ENCODE data around the gene PRDX5. TPM values are rescaled to one million over a fixed set of nuclear protein-coding genes. Genes with fewer than 3 reads are reported as not detected.

PRDX5 gene
- total RNA-seq, 2 experiments from 2014 or later = 125 to 163 TPM

DNA sequence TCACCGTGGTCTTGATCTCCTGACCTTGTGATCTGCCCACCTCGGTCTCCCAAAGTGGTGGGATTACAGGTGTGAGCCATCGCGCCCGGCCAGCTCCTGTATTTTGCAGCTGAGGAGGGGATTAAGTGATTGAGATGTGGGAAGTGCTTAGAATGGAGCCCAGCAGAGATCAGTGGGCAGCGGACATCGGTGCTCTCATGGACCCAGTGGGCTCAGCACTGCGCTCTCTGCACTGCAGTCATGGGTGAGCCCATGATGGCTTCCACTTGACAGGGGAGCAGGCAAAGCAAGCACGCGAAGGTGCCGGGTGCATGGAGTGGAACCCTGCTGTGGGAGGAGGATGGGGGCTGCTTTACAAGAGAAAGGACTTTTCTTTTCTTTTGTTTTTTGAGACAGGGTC is 13.0 kb downstream of the PRDX5 start:
- H3K27ac Mint-ChIP-seq = peak overlapping the region; percentile 53
- no peak for ATAC-seq
- H3K27me3 Mint-ChIP-seq = no peaks in the 10 kb centered on the region
- H3K4me3 Mint-ChIP-seq = no peak overlapping the region
- peaks cover 43% of the 10 kb centered on the region for H3K4me1 Mint-ChIP-seq
- peak; percentile 40 for DNase-seq
- CTCF ChIA-PET = interaction anchor here (0.6 to 7.7 kb wide), 26 partner anchors 8 to 428 kb away, joined by 3 to 140 read pairs (median 4); partner anchors contain the start of genes CATSPERZ, CCDC88B, ESRRA and FKBP2
- no peaks in the 10 kb centered on the region for H3K9me3 Mint-ChIP-seq (ENCODE audit: low read depth)
- peaks cover 9% of the 10 kb centered on the region for H3K36me3 Mint-ChIP-seq

DNA sequence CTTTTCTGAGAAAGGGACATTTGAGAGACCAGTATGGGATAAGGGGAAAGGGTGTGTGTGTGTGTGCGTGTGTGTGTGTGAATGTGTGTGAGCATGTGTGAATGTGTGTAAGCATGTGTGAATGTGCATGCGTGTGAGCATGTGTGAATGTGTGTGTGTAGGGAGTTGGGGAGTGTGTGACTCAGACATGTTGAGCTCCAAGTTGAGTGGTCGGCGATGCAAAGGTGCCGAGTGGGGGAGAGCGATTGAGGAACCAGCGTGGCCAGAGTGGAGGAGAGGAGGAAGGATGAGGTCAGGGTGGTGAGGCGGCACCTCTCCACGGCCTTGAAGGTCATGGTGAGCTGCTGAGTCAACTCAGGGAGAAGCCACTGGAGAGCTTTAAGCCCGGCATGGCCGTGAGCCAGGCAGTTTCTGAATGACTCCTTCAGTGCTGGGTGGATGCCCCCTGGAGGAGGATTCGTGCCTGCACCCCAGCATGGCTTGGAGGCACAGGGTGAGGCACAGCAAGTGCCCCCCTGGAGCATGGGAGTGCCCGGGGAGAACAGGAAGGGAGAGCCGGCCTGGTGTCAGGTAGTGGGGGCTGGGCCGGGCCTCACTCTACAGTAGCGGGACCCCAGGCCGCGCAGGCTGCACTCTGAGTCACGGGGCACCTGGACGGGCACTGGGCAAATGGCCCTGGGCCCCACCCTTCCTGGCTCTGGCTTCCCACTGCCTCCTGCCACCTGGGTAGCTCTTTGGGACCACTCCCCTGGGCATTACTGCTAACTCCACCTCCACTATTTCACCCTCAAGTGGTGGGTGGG is 13.8 kb downstream of the PRDX5 start:
- H3K4me3 Mint-ChIP-seq = peak overlapping the region; percentile 16
- DNase-seq (peak; percentile 96), ATAC-seq (peak; percentile 95)
- H3K27ac Mint-ChIP-seq = peak overlapping the region; percentile 83
- no peaks in the 10 kb centered on the region for H3K27me3 Mint-ChIP-seq
- H3K9me3 Mint-ChIP-seq (ENCODE audit: low read depth) = no peaks in the 10 kb centered on the region
- H3K36me3 Mint-ChIP-seq = peaks cover 9% of the 10 kb centered on the region
- peaks cover 48% of the 10 kb centered on the region for H3K4me1 Mint-ChIP-seq
- CTCF ChIA-PET = interaction anchor here (0.6 to 7.7 kb wide), 33 partner anchors 9 to 413 kb away, joined by 3 to 140 read pairs (median 4); partner anchors contain the start of genes CATSPERZ, CCDC88B, DNAJC4 and ESRRA

DNA sequence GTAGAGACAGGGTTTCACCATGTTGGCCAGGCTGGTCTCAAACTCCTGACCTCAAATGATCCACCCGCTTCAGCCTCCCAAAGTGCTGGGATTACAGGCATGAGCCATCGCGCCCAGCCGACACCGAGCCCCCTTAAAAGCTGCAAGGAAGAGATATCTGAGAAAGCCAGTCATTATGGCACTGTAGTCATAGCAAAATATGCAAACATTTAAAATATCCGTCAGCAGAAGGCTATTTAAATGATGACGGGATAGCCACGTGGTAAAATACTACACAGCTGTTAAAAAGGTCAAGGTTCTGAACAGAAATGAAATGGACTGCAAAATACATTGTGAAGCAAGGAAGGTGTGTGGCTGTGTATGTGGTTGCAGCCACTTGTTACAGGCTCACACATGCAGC is 15.6 kb downstream of the PRDX5 start:
- Mint-ChIP-seq H3K4me1 (peaks cover 61% of the 10 kb centered on the region), H3K27ac (no peak overlapping the region), H3K9me3 (ENCODE audit: low read depth) (no peaks in the 10 kb centered on the region), H3K4me3 (no peak overlapping the region), H3K27me3 (no peaks in the 10 kb centered on the region), H3K36me3 (peaks cover 21% of the 10 kb centered on the region)
- no peak for ATAC-seq
- DNase-seq = no peak
- CTCF ChIA-PET = interaction anchor here (2.4 to 7.7 kb wide), 5 partner anchors 8 to 30 kb away, joined by 18 to 140 read pairs (median 51); partner anchors contain the start of genes CATSPERZ, CCDC88B, ESRRA and PRDX5

DNA sequence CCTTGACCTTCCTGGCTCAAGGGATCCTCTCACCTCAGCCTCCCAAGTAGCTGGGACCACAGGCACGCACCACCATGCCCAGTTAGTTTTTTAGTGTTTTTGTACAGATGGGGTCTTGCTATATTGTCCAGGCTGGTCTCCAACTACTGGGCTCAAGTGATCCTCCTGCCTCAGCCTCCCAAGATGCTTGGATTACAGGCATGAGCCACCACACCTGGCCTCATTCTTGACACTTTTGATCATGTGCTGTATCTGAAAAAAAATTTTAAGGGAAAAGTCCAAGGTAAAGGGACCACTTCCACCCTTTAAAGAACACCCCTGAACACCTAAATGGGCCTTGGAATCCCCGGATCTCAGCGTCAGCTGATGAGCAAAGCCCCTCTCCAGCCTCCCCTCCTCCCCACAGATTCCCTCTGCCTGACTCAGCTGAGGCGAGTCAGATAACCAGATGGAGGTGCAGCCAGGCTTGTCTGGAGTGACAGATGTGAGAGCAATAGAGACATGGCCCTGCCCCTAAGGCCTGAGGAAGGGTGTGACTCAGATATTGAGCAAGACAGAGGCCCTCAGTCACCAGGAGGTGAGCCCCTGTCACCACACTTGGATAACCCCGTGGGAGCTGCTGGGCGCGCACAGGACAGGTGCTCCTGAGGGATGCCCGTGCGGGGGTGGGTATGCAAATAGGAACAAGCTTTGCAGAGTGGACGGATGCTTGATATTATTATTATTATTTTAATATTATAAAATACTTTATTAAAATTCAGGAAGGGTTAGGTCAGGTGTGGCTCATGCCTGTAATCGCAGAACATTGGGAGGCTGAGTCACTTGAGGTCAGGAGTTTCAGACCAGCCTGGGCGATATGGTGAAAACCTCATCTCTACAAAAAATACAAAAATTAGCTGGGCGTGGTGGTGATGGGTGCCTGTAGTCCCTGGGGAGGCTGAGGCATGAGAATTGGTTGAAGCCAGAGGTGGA is 17.1 kb downstream of the PRDX5 start:
- Mint-ChIP-seq H3K27me3 (no peaks in the 10 kb centered on the region), H3K9me3 (ENCODE audit: low read depth) (no peaks in the 10 kb centered on the region), H3K4me3 (no peak overlapping the region), H3K36me3 (peaks cover 21% of the 10 kb centered on the region), H3K4me1 (peaks cover 72% of the 10 kb centered on the region), H3K27ac (peak overlapping the region; percentile 78)
- DNase-seq (peak; percentile 73), ATAC-seq (no peak)
- CTCF ChIA-PET = interaction anchor here (7.7 kb wide), 1 partner anchor 18 kb away, joined by 140 read pairs; the partner anchor contains the start of genes PRDX5 and TRMT112

DNA sequence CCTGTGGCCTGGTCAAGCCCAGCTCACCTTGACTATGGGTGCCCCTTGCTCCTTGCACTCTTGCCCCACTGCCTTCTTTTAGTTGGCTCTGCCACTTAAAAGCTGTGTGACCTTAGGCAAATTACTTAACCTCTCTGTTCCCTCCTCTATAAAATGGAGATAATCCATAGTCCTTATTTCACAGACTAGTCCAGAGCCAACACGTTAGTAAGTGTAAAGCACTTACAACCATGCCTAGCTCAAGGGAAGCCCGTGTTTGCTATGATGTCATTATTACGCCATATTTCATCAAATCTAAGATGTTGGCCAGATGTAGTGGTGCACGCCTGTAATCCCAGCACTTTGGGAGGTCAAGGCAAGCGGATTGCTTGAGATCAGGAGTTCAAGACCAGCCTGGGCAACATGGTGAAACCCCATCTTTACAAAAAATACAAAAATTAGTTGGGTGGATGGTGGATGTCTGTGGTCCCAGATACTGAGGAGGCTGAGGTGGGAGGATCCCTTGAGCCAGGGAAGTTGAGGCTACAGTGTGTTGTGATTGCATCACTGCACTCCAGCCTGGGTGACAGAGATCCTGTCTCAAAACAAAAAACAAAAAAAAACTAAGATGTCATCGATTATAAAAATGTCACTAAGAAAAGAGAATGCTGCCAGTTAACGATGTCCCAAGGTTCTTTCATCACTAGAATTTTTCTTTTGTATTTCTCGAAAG is 19.8 kb downstream of the PRDX5 start:
- CTCF ChIA-PET = interaction anchor here (1.2 to 1.4 kb wide), 2 partner anchors 20 to 33 kb away, joined by 4 to 6 read pairs; partner anchors contain the start of genes PRDX5 and TRMT112
- H3K27me3 Mint-ChIP-seq = no peaks in the 10 kb centered on the region
- no peak for DNase-seq
- no peak overlapping the region for H3K4me3 Mint-ChIP-seq
- H3K36me3 Mint-ChIP-seq = peaks cover 29% of the 10 kb centered on the region
- H3K9me3 Mint-ChIP-seq (ENCODE audit: low read depth) = no peaks in the 10 kb centered on the region
- no peak for ATAC-seq
- no peak overlapping the region for H3K27ac Mint-ChIP-seq
- peaks cover 62% of the 10 kb centered on the region for H3K4me1 Mint-ChIP-seq

DNA sequence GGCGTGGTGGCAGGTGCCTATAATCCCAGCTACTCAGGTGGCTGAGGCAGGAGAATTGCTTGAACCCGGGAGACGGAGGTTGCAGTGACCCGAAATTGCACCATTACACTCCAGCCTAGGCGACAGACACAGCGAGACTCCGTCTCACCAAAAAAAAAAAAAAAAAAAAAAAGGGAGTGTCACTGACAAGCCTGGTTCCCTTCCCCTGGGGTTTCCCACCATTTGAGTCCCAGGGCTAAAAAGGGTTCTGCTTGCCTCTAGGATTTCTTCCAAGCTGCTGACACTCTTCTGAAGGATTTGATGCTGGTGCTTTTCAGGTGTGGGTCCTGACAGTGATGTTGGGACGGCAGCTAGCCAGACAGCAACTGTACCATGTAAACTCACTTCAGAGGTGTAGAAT is 20.8 kb downstream of the PRDX5 start:
- no peak for DNase-seq
- peaks cover 57% of the 10 kb centered on the region for H3K4me1 Mint-ChIP-seq

DNA sequence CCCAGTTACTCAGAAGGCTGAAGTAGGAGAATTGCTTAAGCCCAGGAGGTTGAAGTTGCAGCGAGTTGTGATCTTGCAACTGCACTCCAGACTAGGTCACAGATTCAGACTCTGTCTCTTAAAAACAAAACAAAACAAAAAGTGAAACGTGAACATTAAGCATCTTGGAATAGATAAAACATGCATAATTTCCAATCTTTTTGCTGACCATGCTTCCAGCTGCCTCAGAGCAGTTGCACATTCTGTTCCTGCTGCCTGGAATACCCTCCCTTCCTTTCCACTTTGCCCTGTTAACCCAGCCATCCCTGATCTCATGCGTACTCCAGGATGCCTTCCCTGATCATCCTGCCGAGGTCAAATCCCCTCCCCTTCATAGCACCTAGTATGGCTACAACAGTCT is 21.4 kb downstream of the PRDX5 start:
- Mint-ChIP-seq H3K9me3 (ENCODE audit: low read depth) (no peaks in the 10 kb centered on the region), H3K36me3 (peaks cover 26% of the 10 kb centered on the region), H3K4me1 (peaks cover 56% of the 10 kb centered on the region), H3K4me3 (peak overlapping the region; percentile 78), H3K27ac (peak overlapping the region; percentile 87), H3K27me3 (no peaks in the 10 kb centered on the region)
- CTCF ChIA-PET = interaction anchor here (1.1 to 5.1 kb wide), 5 partner anchors 7 to 38 kb away, joined by 3 to 51 read pairs (median 9); partner anchors contain the start of genes PRDX5 and TRMT112
- no peak for DNase-seq
- ATAC-seq = no peak

More for the DNA sequence above, 20.8 kb downstream of the PRDX5 start:
- H3K4me3 Mint-ChIP-seq = peak overlapping the region; percentile 78
- no peak for ATAC-seq
- H3K9me3 Mint-ChIP-seq (ENCODE audit: low read depth) = no peaks in the 10 kb centered on the region
- H3K27me3 Mint-ChIP-seq = no peaks in the 10 kb centered on the region
- H3K27ac Mint-ChIP-seq = peak overlapping the region; percentile 87
- CTCF ChIA-PET = interaction anchor here (1.2 to 2.9 kb wide), 4 partner anchors 16 to 37 kb away, joined by 4 to 19 read pairs (median 7); partner anchors contain the start of genes PRDX5 and TRMT112
- H3K36me3 Mint-ChIP-seq = peaks cover 27% of the 10 kb centered on the region

DNA sequence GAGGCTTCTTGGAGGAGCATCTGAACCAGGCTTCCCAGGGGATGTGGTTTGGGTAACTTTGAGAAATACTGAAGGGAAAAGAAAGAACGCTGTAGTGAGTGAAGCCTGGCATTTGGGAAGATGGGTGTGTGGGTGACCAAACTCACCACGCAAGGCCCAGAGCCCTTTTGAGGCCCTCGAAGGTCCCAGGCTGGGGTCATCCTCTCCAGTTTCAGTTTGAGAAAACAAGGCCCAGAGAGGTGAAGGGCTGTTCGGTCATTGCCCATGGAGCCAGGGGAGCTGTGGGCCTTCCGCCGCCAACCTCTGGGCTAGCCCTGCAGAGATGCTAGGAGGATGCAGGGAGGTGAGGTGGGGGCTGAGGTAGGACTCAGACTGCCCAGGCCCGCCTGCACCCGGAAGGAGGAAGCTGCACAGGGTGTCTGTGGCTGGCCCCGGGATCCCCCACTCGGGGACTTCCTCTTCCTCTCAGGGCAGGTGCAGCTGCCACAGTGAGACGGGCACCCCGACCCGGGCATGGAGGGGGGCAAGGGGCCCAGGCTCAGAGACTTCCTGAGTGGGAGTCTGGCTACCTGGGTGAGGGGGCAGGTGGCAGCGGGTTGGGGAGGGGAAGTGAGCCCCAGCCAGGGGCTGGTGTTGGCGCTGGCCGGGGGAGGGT is 22.0 kb downstream of the PRDX5 start, which contains the start of gene CCDC88B:
CCDC88B (plus strand) TSS at position 451 of the 655 bp plus-strand sequence; CDS start at position 514, 63 bp downstream.
- ATAC-seq (peak; percentile 81), DNase-seq (peak; percentile 94)
- H3K36me3 Mint-ChIP-seq = peaks cover 24% of the 10 kb centered on the region
- CTCF ChIA-PET = interaction anchor here (0.7 to 5.1 kb wide), 9 partner anchors 8 to 113 kb away, joined by 3 to 51 read pairs (median 5); partner anchors contain the start of genes NUDT22, PRDX5 and TRMT112
- peak within 1 kb of the TSS; percentile 87 for H3K27ac Mint-ChIP-seq
- peaks cover 51% of the 10 kb centered on the region for H3K4me1 Mint-ChIP-seq
- H3K27me3 Mint-ChIP-seq = no peaks in the 10 kb centered on the region
- H3K9me3 Mint-ChIP-seq (ENCODE audit: low read depth) = no peaks in the 10 kb centered on the region
- H3K4me3 Mint-ChIP-seq = peak within 1 kb of the TSS; percentile 78

DNA sequence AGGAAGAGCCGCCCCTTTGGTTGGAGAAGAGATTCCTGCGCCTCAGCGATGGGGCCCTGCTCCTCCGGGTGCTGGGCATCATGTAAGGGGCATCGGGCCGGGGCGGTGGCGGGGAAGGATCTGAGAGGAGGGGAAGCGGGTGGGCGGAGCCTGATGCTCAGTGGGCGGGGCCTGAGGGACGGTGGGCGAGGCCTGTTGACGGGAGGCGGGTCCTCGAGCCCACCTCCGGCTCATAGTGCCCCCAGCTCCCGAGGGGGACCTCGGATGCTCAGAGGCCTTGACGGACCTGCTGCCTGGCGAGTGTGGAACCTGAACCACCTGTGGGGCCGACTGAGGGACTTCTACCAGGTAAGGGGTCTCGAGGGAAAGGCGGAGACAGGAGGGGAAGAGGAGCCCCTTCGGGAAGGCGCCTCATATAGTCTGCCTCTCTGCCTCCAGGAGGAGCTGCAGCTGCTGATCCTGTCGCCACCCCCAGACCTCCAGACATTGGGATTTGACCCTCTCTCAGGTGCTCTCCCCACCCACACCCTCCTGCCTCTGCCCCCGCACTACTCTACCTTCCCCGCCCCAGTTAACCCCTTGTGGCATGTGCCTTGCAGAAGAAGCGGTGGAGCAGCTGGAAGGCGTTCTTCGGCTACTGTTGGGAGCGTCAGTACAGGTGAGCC is 22.9 kb downstream of the PRDX5 start:
- Mint-ChIP-seq H3K27ac (peak overlapping the region; percentile 87), H3K4me3 (peak overlapping the region; percentile 78), H3K36me3 (peaks cover 25% of the 10 kb centered on the region), H3K9me3 (ENCODE audit: low read depth) (no peaks in the 10 kb centered on the region), H3K27me3 (no peaks in the 10 kb centered on the region), H3K4me1 (peaks cover 49% of the 10 kb centered on the region)
- CTCF ChIA-PET = interaction anchor here (0.7 to 5.1 kb wide), 9 partner anchors 8 to 312 kb away, joined by 3 to 51 read pairs (median 9); partner anchors contain the start of genes PRDX5 and TRMT112
- ATAC-seq (peak; percentile 58), DNase-seq (peak; percentile 90)

DNA sequence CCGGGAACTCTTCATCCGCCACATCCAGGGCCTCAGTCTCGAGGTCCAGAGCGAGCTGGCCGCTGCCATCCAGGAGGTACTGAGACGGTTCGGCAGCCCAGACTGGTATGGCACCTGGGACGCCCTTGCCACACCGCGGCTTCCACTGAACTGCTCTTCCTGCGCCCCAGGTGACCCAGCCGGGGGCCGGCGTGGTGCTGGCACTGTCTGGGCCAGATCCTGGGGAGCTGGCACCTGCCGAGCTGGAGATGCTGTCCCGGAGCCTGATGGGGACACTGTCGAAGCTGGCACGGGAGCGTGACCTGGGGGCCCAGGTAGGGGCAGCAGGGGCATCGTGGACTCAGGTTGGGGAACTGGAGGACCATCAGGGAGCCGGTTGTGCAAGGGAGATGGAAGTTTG is 23.5 kb downstream of the PRDX5 start:
- peak overlapping the region; percentile 54 for H3K27ac Mint-ChIP-seq
- CTCF ChIA-PET = interaction anchor here (0.9 to 5.1 kb wide), 9 partner anchors 9 to 311 kb away, joined by 3 to 51 read pairs (median 9); partner anchors contain the start of genes PRDX5 and TRMT112
- H3K9me3 Mint-ChIP-seq (ENCODE audit: low read depth) = no peaks in the 10 kb centered on the region
- ATAC-seq = no peak
- peaks cover 51% of the 10 kb centered on the region for H3K4me1 Mint-ChIP-seq
- peak overlapping the region; percentile 78 for H3K4me3 Mint-ChIP-seq
- peaks cover 25% of the 10 kb centered on the region for H3K36me3 Mint-ChIP-seq
- DNase-seq = no peak
- no peaks in the 10 kb centered on the region for H3K27me3 Mint-ChIP-seq

Data from activated CD8-positive, alpha-beta memory T cell treated with anti-CD3 and anti-CD28 coated beads, Interleukin-2, amount 10 ng/mL, durations not matched to agents 7 days and 5 days (primary cell).